Measurements from ENCODE around the gene ZBTB17.

The ZBTB17 gene

GRCh38 chr1:15994081-15994480, 18.2 kb upstream of the ZBTB17 start:
- Histone ChIP-seq H3K79me1 (ENCODE audit: low read depth, low read length) (peaks cover 3% of the 10 kb centered on the region), H3K27me3 (ENCODE audit: control insufficient read depth in 3 of 3, insufficient read depth in 3 of 3, low read depth in 1 of 3, low read length in 3 of 3) (peaks cover 0 to 14% (median 0%) of the 10 kb centered on the region in 3 experiments), H2BK15ac (ENCODE audit: low read length) (no peak overlapping the region), H3K9ac (ENCODE audit: low read depth, low read length, poor library complexity) (no peak overlapping the region), H2BK120ac (ENCODE audit: low read depth, low read length) (no peak overlapping the region), H3K18ac (ENCODE audit: low read length) (peak overlapping the region; percentile 86), H3K4ac (ENCODE audit: low read length) (no peak overlapping the region), H3K14ac (ENCODE audit: low read length) (no peak overlapping the region), H3K4me2 (ENCODE audit: insufficient read depth, low read length, poor library complexity, severe bottlenecking) (no peak overlapping the region), H4K91ac (ENCODE audit: low read depth, low read length, poor library complexity) (peak overlapping the region; percentile 75), H3K9me3 (replicated peaks in 1 of 2; ENCODE audit: control insufficient read depth in 2 of 2, insufficient read depth in 1 of 2, low read depth in 1 of 2, low read length in 2 of 2) (no peaks in the 10 kb centered on the region), H3K4me3 (ENCODE audit: low read length in 2 of 2) (no peak overlapping the region), H3K23ac (ENCODE audit: low read depth, low read length, poor library complexity) (peak overlapping the region; percentile 1), H2AFZ (ENCODE audit: low read length) (no peak overlapping the region), H2AK5ac (ENCODE audit: low read depth, low read length) (peak overlapping the region; percentile 79), H3K4me1 (ENCODE audit: control insufficient read depth in 2 of 2, insufficient read depth in 1 of 2, low read depth in 1 of 2, low read length in 2 of 2) (no peaks in the 10 kb centered on the region), H3K36me3 (replicated peaks in 1 of 2; ENCODE audit: control insufficient read depth in 2 of 2, insufficient read depth in 2 of 2, low read length in 2 of 2) (no peaks in the 10 kb centered on the region), H3K27ac (replicated peaks; ENCODE audit: low read length) (no peak overlapping the region), H2BK5ac (ENCODE audit: low read length) (no peak overlapping the region), H2BK12ac (ENCODE audit: low read length) (no peak overlapping the region), H4K8ac (ENCODE audit: low read depth, low read length) (no peak overlapping the region)
- no CpG with 5 or more reads among the region's 10 CpGs for WGBS, 2 donors (ENCODE audit: extremely low coverage in 2 of 2, insufficient read length in 2 of 2, insufficient replicate concordance in 1 of 2)
- no peak for DNase-seq (ENCODE audit: low spot score)

- H4K8ac ChIP-seq (ENCODE audit: low read depth, low read length): no peak overlapping the region
- no peak overlapping the region for H2BK120ac ChIP-seq (ENCODE audit: low read depth, low read length)
- H3K14ac ChIP-seq (ENCODE audit: low read length): peak overlapping the region; percentile 76
- no peak overlapping the region for H3K9ac ChIP-seq (ENCODE audit: low read depth, low read length, poor library complexity)
- no peaks in the 10 kb centered on the region for H3K4me1 ChIP-seq (ENCODE audit: control insufficient read depth in 2 of 2, insufficient read depth in 1 of 2, low read depth in 1 of 2, low read length in 2 of 2)
- DNase-seq (ENCODE audit: low spot score): no peak
- no CpG with 5 or more reads among the region's 15 CpGs for WGBS, 2 donors (ENCODE audit: extremely low coverage in 2 of 2, insufficient read length in 2 of 2, insufficient replicate concordance in 1 of 2)
- no peak overlapping the region for H3K27ac ChIP-seq (replicated peaks; ENCODE audit: low read length)
- H3K18ac ChIP-seq (ENCODE audit: low read length): peak overlapping the region; percentile 86
- no peak overlapping the region for H2BK15ac ChIP-seq (ENCODE audit: low read length)
- no peak overlapping the region for H2AFZ ChIP-seq (ENCODE audit: low read length)
- H3K36me3 ChIP-seq (replicated peaks in 1 of 2; ENCODE audit: control insufficient read depth in 2 of 2, insufficient read depth in 2 of 2, low read length in 2 of 2): no peaks in the 10 kb centered on the region
- peaks cover 3% of the 10 kb centered on the region for H3K79me1 ChIP-seq (ENCODE audit: low read depth, low read length)
- no peak overlapping the region for H3K4me2 ChIP-seq (ENCODE audit: insufficient read depth, low read length, poor library complexity, severe bottlenecking)
- peaks cover 0 to 11% (median 0%) of the 10 kb centered on the region in 3 experiments for H3K27me3 ChIP-seq (ENCODE audit: control insufficient read depth in 3 of 3, insufficient read depth in 3 of 3, low read depth in 1 of 3, low read length in 3 of 3)
- no peak overlapping the region for H2BK5ac ChIP-seq (ENCODE audit: low read length)
- H3K23ac ChIP-seq (ENCODE audit: low read depth, low read length, poor library complexity): peak overlapping the region; percentile 75
- no peaks in the 10 kb centered on the region for H3K9me3 ChIP-seq (replicated peaks in 1 of 2; ENCODE audit: control insufficient read depth in 2 of 2, insufficient read depth in 1 of 2, low read depth in 1 of 2, low read length in 2 of 2)
- H2BK12ac ChIP-seq (ENCODE audit: low read length): no peak overlapping the region
- H3K4me3 ChIP-seq (ENCODE audit: low read length in 2 of 2): no peak overlapping the region
- H3K4ac ChIP-seq (ENCODE audit: low read length): no peak overlapping the region
- H2AK5ac ChIP-seq (ENCODE audit: low read depth, low read length): peak overlapping the region; percentile 79
- no peak overlapping the region for H4K91ac ChIP-seq (ENCODE audit: low read depth, low read length, poor library complexity)
Measured at GRCh38 chr1:15993666-15994065, 17.8 kb upstream of the ZBTB17 start.

DNA sequence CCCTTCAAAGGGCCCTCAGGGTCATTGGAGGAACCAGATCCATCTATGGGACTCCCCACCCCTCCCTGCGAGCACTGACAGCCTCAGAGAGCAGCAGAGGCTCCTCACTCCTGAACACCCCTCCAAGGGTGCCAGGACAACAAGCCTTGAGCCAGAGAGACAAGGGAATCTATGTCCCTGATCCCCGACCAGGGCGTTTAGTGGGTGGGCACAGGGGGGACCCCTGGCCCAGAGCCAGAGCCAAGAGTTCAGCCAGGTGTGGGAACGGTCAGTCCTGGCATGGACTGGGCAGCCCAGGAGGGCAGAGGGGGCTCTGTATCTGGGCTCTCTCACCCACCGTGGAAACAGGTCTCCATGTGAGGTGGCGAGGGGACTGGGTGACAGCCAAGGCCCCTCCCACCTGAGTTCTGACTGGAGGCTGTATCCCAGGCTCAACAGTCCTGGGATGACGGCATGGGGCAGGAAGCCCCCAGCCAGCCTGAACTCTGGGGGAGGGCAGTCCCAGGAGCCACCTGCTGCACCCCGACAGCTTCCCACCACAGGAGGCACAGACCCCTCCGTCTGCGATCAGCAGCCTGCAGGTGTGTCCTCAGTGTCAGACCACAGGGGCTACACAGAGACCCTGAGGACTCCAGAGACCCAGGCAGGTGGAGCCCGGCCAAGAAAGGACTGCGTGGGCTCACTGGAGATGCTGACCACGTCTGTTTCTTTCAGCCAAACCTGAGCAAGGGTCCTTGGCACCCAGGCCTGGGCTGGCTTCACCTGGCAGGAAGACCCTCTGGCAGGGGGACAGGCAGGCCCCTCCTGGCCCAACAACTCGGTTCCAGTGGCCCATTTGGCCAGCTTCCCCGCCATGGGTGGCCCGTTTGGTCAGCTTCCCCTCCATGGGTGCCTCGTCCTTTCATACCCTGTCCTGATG, 16.9 kb upstream of the ZBTB17 start:
- Histone ChIP-seq H4K8ac (ENCODE audit: low read depth, low read length) (no peak overlapping the region), H3K27ac (replicated peaks; ENCODE audit: low read length) (no peak overlapping the region), H3K9ac (ENCODE audit: low read depth, low read length, poor library complexity) (no peak overlapping the region), H3K18ac (ENCODE audit: low read length) (peak overlapping the region; percentile 53), H3K23ac (ENCODE audit: low read depth, low read length, poor library complexity) (peak overlapping the region; percentile 75), H2BK120ac (ENCODE audit: low read depth, low read length) (no peak overlapping the region), H3K14ac (ENCODE audit: low read length) (peak overlapping the region; percentile 76), H3K4me1 (ENCODE audit: control insufficient read depth in 2 of 2, insufficient read depth in 1 of 2, low read depth in 1 of 2, low read length in 2 of 2) (no peaks in the 10 kb centered on the region), H3K9me3 (replicated peaks in 1 of 2; ENCODE audit: control insufficient read depth in 2 of 2, insufficient read depth in 1 of 2, low read depth in 1 of 2, low read length in 2 of 2) (no peaks in the 10 kb centered on the region), H4K91ac (ENCODE audit: low read depth, low read length, poor library complexity) (no peak overlapping the region), H3K79me1 (ENCODE audit: low read depth, low read length) (peaks cover 3% of the 10 kb centered on the region), H3K4me3 (ENCODE audit: low read length in 2 of 2) (no peak overlapping the region), H2AFZ (ENCODE audit: low read length) (no peak overlapping the region), H3K27me3 (ENCODE audit: control insufficient read depth in 3 of 3, insufficient read depth in 3 of 3, low read depth in 1 of 3, low read length in 3 of 3) (peaks cover 0 to 7% (median 0%) of the 10 kb centered on the region in 3 experiments), H2AK5ac (ENCODE audit: low read depth, low read length) (peak overlapping the region; percentile 79), H2BK5ac (ENCODE audit: low read length) (no peak overlapping the region), H2BK15ac (ENCODE audit: low read length) (peak overlapping the region; percentile 52), H3K36me3 (replicated peaks in 1 of 2; ENCODE audit: control insufficient read depth in 2 of 2, insufficient read depth in 2 of 2, low read length in 2 of 2) (no peaks in the 10 kb centered on the region), H3K4me2 (ENCODE audit: insufficient read depth, low read length, poor library complexity, severe bottlenecking) (no peak overlapping the region), H3K4ac (ENCODE audit: low read length) (no peak overlapping the region), H2BK12ac (ENCODE audit: low read length) (peak overlapping the region; percentile 80)
- no CpG with 5 or more reads among the region's 17 CpGs for WGBS, 2 donors (ENCODE audit: extremely low coverage in 2 of 2, insufficient read length in 2 of 2, insufficient replicate concordance in 1 of 2)
- DNase-seq (ENCODE audit: low spot score): no peak

DNA sequence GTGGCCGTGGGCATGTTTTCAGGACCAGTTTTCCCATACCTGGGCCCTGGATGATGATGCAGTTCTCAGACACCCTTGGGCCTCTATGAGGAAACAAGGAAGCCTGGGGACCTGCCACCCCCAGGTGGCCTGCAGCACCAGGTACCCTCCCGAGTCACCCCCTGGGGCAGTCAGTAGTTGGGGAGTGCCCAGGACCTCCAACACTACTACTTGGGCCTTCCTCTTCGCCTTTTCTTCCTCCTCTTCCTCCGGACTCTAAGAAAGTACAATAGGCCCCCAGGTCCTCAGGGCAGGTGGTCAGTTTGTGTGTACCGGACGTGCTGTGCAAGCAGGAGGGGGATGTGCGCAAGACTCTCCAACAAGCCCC, 16.3 kb upstream of the ZBTB17 start:
- Histone ChIP-seq H3K9ac (ENCODE audit: low read depth, low read length, poor library complexity) (no peak overlapping the region), H3K4me1 (ENCODE audit: control insufficient read depth in 2 of 2, insufficient read depth in 1 of 2, low read depth in 1 of 2, low read length in 2 of 2) (no peaks in the 10 kb centered on the region), H4K91ac (ENCODE audit: low read depth, low read length, poor library complexity) (no peak overlapping the region), H3K18ac (ENCODE audit: low read length) (no peak overlapping the region), H3K27ac (replicated peaks; ENCODE audit: low read length) (no peak overlapping the region), H3K14ac (ENCODE audit: low read length) (no peak overlapping the region), H2BK15ac (ENCODE audit: low read length) (peak overlapping the region; percentile 52), H3K4me3 (ENCODE audit: low read length in 2 of 2) (no peak overlapping the region), H3K9me3 (replicated peaks in 1 of 2; ENCODE audit: control insufficient read depth in 2 of 2, insufficient read depth in 1 of 2, low read depth in 1 of 2, low read length in 2 of 2) (no peaks in the 10 kb centered on the region), H3K36me3 (replicated peaks in 1 of 2; ENCODE audit: control insufficient read depth in 2 of 2, insufficient read depth in 2 of 2, low read length in 2 of 2) (no peaks in the 10 kb centered on the region), H3K23ac (ENCODE audit: low read depth, low read length, poor library complexity) (no peak overlapping the region), H3K4me2 (ENCODE audit: insufficient read depth, low read length, poor library complexity, severe bottlenecking) (no peak overlapping the region), H2AFZ (ENCODE audit: low read length) (no peak overlapping the region), H3K27me3 (ENCODE audit: control insufficient read depth in 3 of 3, insufficient read depth in 3 of 3, low read depth in 1 of 3, low read length in 3 of 3) (peaks cover 0 to 7% (median 0%) of the 10 kb centered on the region in 3 experiments), H3K79me1 (ENCODE audit: low read depth, low read length) (peaks cover 3% of the 10 kb centered on the region), H2BK120ac (ENCODE audit: low read depth, low read length) (no peak overlapping the region), H2BK5ac (ENCODE audit: low read length) (no peak overlapping the region), H4K8ac (ENCODE audit: low read depth, low read length) (no peak overlapping the region), H2BK12ac (ENCODE audit: low read length) (no peak overlapping the region), H3K4ac (ENCODE audit: low read length) (no peak overlapping the region), H2AK5ac (ENCODE audit: low read depth, low read length) (no peak overlapping the region)
- no CpG with 5 or more reads among the region's 7 CpGs for WGBS, 2 donors (ENCODE audit: extremely low coverage in 2 of 2, insufficient read length in 2 of 2, insufficient replicate concordance in 1 of 2)
- no peak for DNase-seq (ENCODE audit: low spot score)

All from neuronal stem cell (in vitro differentiated cells).